GM23338 (cell line): ENCODE data around the gene PNLIPRP2. TPM values are rescaled to one million over a fixed set of nuclear protein-coding genes. Genes with fewer than 3 reads are reported as not detected.

ENCODE experiments used
- ATAC-seq: fragments of 200-7000 bp; cut with Tn5 transposase; 3 replicates; pipeline ENCODE4 v1.9.1; 2020
- DNase-seq: peaks from one replicate; pipeline ENCODE4 v3.0.0-alpha.2; 2015; ENCODE audit warnings: low spot score
- H2AFZ ChIP-seq: fragments of 200-600 bp; sonication (generic); 2 replicates; pipeline ENCODE4 v1.8.0; 2016; ENCODE audit warnings: antibody characterized with exemption, mild to moderate bottlenecking, moderate library complexity
- H3F3A ChIP-seq: fragments of 200-600 bp; sonication (generic); replicated peaks from 2 replicates; pipeline ENCODE4 v1.8.0; 2017; ENCODE audit warnings: antibody characterized with exemption, mixed run types, low read depth
- H3K27ac ChIP-seq: fragments of 200-600 bp; sonication (generic); 2 replicates; pipeline ENCODE4 v1.6.1; 2016; ENCODE audit warnings: low read depth
- H3K27me3 ChIP-seq: fragments of 200-600 bp; sonication (generic); 2 replicates; pipeline ENCODE4 v1.8.0; 2016; ENCODE audit warnings: mild to moderate bottlenecking, mixed run types, moderate library complexity; ENCODE audit not compliant: insufficient read depth
- H3K36me3 ChIP-seq: fragments of 200-600 bp; sonication (generic); 2 replicates; pipeline ENCODE4 v1.8.0; 2016; ENCODE audit warnings: mild to moderate bottlenecking; ENCODE audit not compliant: insufficient read depth
- H3K4me1 ChIP-seq: fragments of 200-600 bp; sonication (generic); 2 replicates; pipeline ENCODE4 v1.8.0; 2016; ENCODE audit warnings: mild to moderate bottlenecking, moderate library complexity; ENCODE audit not compliant: insufficient read depth
- H3K4me2 ChIP-seq: fragments of 200-600 bp; sonication (generic); 2 replicates; pipeline ENCODE4 v1.7.1; 2017; ENCODE audit warnings: mixed run types
- H3K4me3 ChIP-seq: fragments of 200-600 bp; sonication (generic); 2 replicates; pipeline ENCODE4 v1.6.1; 2016; ENCODE audit warnings: mixed run types
- H3K79me2 ChIP-seq: fragments of 200-600 bp; sonication (generic); replicated peaks from 2 replicates; pipeline ENCODE4 v1.8.0; 2017; ENCODE audit warnings: mild to moderate bottlenecking; ENCODE audit not compliant: insufficient read depth
- H3K9me2 ChIP-seq: fragments of 200-600 bp; sonication (generic); 2 replicates; pipeline ENCODE4 v1.8.0; 2017; ENCODE audit not compliant: insufficient read depth
- H4K20me1 ChIP-seq: fragments of 200-600 bp; sonication (generic); replicated peaks from 2 replicates; pipeline ENCODE4 v1.8.0; 2017; ENCODE audit warnings: mild to moderate bottlenecking; ENCODE audit not compliant: insufficient read depth
- H3K27ac Mint-ChIP-seq: 2 replicates; pipeline ENCODE4 v1.8.0; 2020; ENCODE audit warnings: inconsistent platforms, mild to moderate bottlenecking, moderate library complexity, mixed read lengths
- H3K27me3 Mint-ChIP-seq: 3 replicates; pipeline ENCODE4 v1.8.0; 2022; ENCODE audit warnings: low read depth, mild to moderate bottlenecking, moderate library complexity, mixed read lengths, inconsistent platforms; ENCODE audit not compliant: insufficient read depth, poor library complexity
- H3K36me3 Mint-ChIP-seq: 3 replicates; pipeline ENCODE4 v1.8.0; 2021; ENCODE audit warnings: low read depth, mild to moderate bottlenecking, inconsistent platforms, moderate library complexity, mixed read lengths
- H3K4me1 Mint-ChIP-seq: 3 replicates; pipeline ENCODE4 v1.8.0; 2020; ENCODE audit warnings: mild to moderate bottlenecking, inconsistent platforms, mixed read lengths
- H3K4me3 Mint-ChIP-seq: 3 replicates; pipeline ENCODE4 v1.8.0; 2021; ENCODE audit warnings: moderate library complexity, mild to moderate bottlenecking, inconsistent platforms, mixed read lengths
- H3K9me3 Mint-ChIP-seq: 3 replicates; pipeline ENCODE4 v1.8.0; 2020; ENCODE audit warnings: moderate library complexity, mild to moderate bottlenecking, inconsistent platforms, mixed read lengths
- CREB1 ChIP-seq: fragments of 250-450 bp; sonication (Bioruptor Pico); IDR thresholded peaks from 2 replicates; pipeline ENCODE4 v1.5.0; 2020; ENCODE audit warnings: low read depth, mild to moderate bottlenecking, moderate library complexity
- EZH2 ChIP-seq: fragments of 200-600 bp; sonication (generic); IDR thresholded peaks from one replicate; pipeline ENCODE4 v1.8.0; 2017; ENCODE audit warnings: antibody characterized with exemption, mild to moderate bottlenecking, low read depth; ENCODE audit not compliant: unreplicated experiment
- EZH2phosphoT487 ChIP-seq: fragments of 200-600 bp; sonication (generic); IDR thresholded peaks from one replicate; pipeline ENCODE4 v1.8.1; 2018; ENCODE audit warnings: antibody characterized with exemption; ENCODE audit not compliant: unreplicated experiment
- JUNB ChIP-seq: IDR thresholded peaks from one replicate; pipeline ENCODE4 v1.6.1; 2016; ENCODE audit warnings: antibody characterized with exemption; ENCODE audit not compliant: unreplicated experiment
- POLR2AphosphoS5 ChIP-seq: IDR thresholded peaks from 2 replicates; pipeline ENCODE4 v1.6.1; 2016; ENCODE audit warnings: antibody characterized with exemption, low read depth
- STAT1 ChIP-seq: IDR thresholded peaks from one replicate; pipeline ENCODE4 v1.6.1; 2016; ENCODE audit warnings: antibody characterized with exemption; ENCODE audit not compliant: unreplicated experiment
- ZNF114 ChIP-seq: fragments of 250-450 bp; sonication (Bioruptor Pico); IDR thresholded peaks from 2 replicates; pipeline ENCODE4 v1.5.0; 2020; ENCODE audit warnings: mild to moderate bottlenecking, moderate library complexity
- ZNF331 ChIP-seq: fragments of 250-450 bp; sonication (Bioruptor Pico); IDR thresholded peaks from 2 replicates; pipeline ENCODE4 v1.5.0; 2020; ENCODE audit warnings: low read depth, mild to moderate bottlenecking, moderate library complexity
- polyA plus RNA-seq: library from polyadenylated mRNA; unstranded; fragments of >200 nt; fragmentation: Nextera tagmentation; extraction: Ambion mirVana; gene quantifications from 2 replicates; pipeline ENCODE4 v1.2.1, GENCODE V29; 2016
- total RNA-seq: library from RNA; depleted of rRNA; stranded (reverse); fragments of >200 nt; shearing (Covaris generic); gene quantifications from 2 replicates; pipeline ENCODE4 v1.2.3, GENCODE V29; 2014
- TF ChIP-seq, protein P1 (sequence below): fragments of 250-450 bp; sonication (Bioruptor Pico); IDR thresholded peaks from 2 replicates; pipeline ENCODE4 v1.5.0; 2020; ENCODE audit warnings: mild to moderate bottlenecking, moderate library complexity
- TF ChIP-seq, protein P2 (sequence below): IDR thresholded peaks from one replicate; pipeline ENCODE4 v1.6.1; 2018; ENCODE audit warnings: antibody characterized with exemption; ENCODE audit not compliant: unreplicated experiment
- TF ChIP-seq, protein P3 (sequence below), 2 experiments: fragments of 200-600 bp in 1 of 2; sonication (generic) in 1 of 2; conservative IDR thresholded peaks; 2 replicates each; pipeline versions ENCODE4 v1.5.1 to v1.6.1; 2016 to 2017; ENCODE audit warnings: antibody characterized with exemption in 2 of 2, low read depth in 2 of 2, mild to moderate bottlenecking in 2 of 2, moderate library complexity in 1 of 2

Gene PNLIPRP2
- total and polyA plus RNA-seq, 2 experiments from 2014 or later, result 0.24 TPM; not detected in 1

DNA sequence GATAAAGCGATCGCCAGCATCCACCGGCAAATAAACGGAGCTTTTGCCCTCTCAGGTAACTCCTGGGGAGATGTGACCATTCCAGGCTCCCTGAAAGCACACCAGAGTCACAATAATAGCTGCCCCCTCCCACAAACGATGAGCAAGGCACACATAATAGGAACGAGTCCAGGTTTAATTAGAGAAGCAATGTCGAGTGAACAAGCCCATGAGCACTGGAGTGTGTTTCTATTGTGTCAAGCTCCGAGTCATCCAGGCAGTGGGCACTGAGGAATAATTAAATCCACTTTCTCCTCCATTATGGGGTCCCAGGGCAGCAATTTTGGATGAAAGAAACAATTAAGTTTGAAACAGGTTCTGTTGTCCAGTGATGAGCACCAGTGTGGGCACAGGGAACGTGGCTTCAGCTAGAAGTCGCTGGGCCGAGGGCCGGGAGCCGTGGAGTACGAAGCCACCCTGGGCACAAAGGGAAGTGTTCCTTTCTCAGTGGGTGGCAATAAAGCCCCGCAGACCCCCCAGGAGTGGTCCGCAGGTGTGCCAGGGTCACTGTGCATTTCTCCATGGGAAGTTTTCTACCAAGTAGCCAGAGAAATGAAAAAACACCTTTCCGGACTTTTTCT is 12.0 kb downstream of the PNLIPRP2 start:
- Mint-ChIP-seq H3K4me3 (no peak overlapping the region), H3K4me1 (no peaks in the 10 kb centered on the region), H3K36me3 (no peaks in the 10 kb centered on the region), H3K9me3 (no peaks in the 10 kb centered on the region; the same call in 2 of the 3 replicates), H3K27ac (no peak overlapping the region), H3K27me3 (no peaks in the 10 kb centered on the region)
- Histone ChIP-seq H4K20me1 (no peaks in the 10 kb centered on the region), H3K27ac (no peak overlapping the region), H3K79me2 (no peaks in the 10 kb centered on the region), H3K9me2 (no peaks in the 10 kb centered on the region), H3K4me1 (no peaks in the 10 kb centered on the region), H3K36me3 (no peaks in the 10 kb centered on the region), H3K4me3 (no peak overlapping the region), H3K4me2 (no peak overlapping the region), H2AFZ (no peak overlapping the region), H3K27me3 (0 out of 2 replicates have a peak, but pooled peaks cover 3% of the 10 kb centered on the region), H3F3A (0 out of 2 replicates have a peak, but pooled peaks cover 2% of the 10 kb centered on the region)
- ATAC-seq (no peak), DNase-seq (no peak)
- TF ChIP-seq ZNF331, result no peak
- TF ChIP-seq, protein P1, sequence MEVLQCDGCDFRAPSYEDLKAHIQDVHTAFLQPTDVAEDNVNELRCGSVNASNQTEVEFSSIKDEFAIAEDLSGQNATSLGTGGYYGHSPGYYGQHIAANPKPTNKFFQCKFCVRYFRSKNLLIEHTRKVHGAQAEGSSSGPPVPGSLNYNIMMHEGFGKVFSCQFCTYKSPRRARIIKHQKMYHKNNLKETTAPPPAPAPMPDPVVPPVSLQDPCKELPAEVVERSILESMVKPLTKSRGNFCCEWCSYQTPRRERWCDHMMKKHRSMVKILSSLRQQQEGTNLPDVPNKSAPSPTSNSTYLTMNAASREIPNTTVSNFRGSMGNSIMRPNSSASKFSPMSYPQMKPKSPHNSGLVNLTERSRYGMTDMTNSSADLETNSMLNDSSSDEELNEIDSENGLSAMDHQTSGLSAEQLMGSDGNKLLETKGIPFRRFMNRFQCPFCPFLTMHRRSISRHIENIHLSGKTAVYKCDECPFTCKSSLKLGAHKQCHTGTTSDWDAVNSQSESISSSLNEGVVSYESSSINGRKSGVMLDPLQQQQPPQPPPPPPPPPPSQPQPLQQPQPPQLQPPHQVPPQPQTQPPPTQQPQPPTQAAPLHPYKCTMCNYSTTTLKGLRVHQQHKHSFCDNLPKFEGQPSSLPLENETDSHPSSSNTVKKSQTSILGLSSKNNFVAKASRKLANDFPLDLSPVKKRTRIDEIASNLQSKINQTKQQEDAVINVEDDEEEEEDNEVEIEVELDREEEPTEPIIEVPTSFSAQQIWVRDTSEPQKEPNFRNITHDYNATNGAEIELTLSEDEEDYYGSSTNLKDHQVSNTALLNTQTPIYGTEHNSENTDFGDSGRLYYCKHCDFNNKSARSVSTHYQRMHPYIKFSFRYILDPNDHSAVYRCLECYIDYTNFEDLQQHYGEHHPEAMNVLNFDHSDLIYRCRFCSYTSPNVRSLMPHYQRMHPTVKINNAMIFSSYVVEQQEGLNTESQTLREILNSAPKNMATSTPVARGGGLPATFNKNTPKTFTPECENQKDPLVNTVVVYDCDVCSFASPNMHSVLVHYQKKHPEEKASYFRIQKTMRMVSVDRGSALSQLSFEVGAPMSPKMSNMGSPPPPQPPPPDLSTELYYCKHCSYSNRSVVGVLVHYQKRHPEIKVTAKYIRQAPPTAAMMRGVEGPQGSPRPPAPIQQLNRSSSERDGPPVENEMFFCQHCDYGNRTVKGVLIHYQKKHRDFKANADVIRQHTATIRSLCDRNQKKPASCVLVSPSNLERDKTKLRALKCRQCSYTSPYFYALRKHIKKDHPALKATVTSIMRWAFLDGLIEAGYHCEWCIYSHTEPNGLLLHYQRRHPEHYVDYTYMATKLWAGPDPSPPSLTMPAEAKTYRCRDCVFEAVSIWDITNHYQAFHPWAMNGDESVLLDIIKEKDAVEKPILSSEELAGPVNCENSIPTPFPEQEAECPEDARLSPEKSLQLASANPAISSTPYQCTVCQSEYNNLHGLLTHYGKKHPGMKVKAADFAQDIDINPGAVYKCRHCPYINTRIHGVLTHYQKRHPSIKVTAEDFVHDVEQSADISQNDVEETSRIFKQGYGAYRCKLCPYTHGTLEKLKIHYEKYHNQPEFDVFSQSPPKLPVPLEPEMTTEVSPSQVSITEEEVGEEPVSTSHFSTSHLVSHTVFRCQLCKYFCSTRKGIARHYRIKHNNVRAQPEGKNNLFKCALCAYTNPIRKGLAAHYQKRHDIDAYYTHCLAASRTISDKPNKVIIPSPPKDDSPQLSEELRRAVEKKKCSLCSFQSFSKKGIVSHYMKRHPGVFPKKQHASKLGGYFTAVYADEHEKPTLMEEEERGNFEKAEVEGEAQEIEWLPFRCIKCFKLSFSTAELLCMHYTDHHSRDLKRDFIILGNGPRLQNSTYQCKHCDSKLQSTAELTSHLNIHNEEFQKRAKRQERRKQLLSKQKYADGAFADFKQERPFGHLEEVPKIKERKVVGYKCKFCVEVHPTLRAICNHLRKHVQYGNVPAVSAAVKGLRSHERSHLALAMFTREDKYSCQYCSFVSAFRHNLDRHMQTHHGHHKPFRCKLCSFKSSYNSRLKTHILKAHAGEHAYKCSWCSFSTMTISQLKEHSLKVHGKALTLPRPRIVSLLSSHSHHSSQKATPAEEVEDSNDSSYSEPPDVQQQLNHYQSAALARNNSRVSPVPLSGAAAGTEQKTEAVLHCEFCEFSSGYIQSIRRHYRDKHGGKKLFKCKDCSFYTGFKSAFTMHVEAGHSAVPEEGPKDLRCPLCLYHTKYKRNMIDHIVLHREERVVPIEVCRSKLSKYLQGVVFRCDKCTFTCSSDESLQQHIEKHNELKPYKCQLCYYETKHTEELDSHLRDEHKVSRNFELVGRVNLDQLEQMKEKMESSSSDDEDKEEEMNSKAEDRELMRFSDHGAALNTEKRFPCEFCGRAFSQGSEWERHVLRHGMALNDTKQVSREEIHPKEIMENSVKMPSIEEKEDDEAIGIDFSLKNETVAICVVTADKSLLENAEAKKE (CRISPR knock-in tag), result no peak
- no peak for TF ChIP-seq POLR2AphosphoS5
- no peak for TF ChIP-seq CREB1 (CRISPR knock-in tag)
- no peak for TF ChIP-seq EZH2
- TF ChIP-seq, protein P2, sequence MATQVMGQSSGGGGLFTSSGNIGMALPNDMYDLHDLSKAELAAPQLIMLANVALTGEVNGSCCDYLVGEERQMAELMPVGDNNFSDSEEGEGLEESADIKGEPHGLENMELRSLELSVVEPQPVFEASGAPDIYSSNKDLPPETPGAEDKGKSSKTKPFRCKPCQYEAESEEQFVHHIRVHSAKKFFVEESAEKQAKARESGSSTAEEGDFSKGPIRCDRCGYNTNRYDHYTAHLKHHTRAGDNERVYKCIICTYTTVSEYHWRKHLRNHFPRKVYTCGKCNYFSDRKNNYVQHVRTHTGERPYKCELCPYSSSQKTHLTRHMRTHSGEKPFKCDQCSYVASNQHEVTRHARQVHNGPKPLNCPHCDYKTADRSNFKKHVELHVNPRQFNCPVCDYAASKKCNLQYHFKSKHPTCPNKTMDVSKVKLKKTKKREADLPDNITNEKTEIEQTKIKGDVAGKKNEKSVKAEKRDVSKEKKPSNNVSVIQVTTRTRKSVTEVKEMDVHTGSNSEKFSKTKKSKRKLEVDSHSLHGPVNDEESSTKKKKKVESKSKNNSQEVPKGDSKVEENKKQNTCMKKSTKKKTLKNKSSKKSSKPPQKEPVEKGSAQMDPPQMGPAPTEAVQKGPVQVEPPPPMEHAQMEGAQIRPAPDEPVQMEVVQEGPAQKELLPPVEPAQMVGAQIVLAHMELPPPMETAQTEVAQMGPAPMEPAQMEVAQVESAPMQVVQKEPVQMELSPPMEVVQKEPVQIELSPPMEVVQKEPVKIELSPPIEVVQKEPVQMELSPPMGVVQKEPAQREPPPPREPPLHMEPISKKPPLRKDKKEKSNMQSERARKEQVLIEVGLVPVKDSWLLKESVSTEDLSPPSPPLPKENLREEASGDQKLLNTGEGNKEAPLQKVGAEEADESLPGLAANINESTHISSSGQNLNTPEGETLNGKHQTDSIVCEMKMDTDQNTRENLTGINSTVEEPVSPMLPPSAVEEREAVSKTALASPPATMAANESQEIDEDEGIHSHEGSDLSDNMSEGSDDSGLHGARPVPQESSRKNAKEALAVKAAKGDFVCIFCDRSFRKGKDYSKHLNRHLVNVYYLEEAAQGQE, result no peak
- TF ChIP-seq ZNF114 (CRISPR knock-in tag), result no peak
- TF ChIP-seq STAT1, result no peak
- no peak for TF ChIP-seq JUNB
- no peak for TF ChIP-seq EZH2phosphoT487
- TF ChIP-seq, protein P3, sequence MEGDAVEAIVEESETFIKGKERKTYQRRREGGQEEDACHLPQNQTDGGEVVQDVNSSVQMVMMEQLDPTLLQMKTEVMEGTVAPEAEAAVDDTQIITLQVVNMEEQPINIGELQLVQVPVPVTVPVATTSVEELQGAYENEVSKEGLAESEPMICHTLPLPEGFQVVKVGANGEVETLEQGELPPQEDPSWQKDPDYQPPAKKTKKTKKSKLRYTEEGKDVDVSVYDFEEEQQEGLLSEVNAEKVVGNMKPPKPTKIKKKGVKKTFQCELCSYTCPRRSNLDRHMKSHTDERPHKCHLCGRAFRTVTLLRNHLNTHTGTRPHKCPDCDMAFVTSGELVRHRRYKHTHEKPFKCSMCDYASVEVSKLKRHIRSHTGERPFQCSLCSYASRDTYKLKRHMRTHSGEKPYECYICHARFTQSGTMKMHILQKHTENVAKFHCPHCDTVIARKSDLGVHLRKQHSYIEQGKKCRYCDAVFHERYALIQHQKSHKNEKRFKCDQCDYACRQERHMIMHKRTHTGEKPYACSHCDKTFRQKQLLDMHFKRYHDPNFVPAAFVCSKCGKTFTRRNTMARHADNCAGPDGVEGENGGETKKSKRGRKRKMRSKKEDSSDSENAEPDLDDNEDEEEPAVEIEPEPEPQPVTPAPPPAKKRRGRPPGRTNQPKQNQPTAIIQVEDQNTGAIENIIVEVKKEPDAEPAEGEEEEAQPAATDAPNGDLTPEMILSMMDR (conservative IDR thresholded peaks at IDR 0.05; ENCODE audit: low read depth in 2 of 2), result no peak
